GM19023 (cell line): Measurements from ENCODE around the gene POU2AF3.
"Not testable (repeated sequence)": the region's sequence is repeated elsewhere in the genome, so short reads cannot be mapped to it uniquely, and the experiment has no call there.

Experiments
- ATAC-seq: cut with Tn5 transposase; IDR thresholded peaks from one replicate; pipeline ENCODE4 v1.9.1; 2021; ENCODE audit warnings: mild to moderate bottlenecking, moderate library complexity; ENCODE audit not compliant: unreplicated experiment

The POU2AF3 gene

DNA sequence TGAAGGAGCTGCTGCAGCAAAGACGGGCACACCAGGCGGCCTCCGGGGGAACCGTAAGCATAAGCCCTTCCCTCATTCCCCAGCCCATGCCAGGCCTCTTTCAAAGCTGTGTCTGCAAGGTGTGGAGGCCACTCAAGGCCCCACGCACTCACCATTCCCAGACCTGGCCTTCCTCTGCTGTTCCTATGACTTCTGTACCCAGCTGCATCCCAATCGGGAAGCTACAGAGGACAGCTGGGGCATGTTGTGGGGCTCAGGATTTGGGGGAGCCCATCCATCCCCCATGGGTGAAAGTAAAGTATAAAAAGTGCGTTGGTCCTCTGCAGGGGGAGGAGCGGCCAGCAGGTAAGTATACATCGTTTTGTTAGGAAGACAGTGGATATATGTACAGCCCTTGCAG lies 2.2 kb downstream of the POU2AF3 start:
- no peak for ATAC-seq

DNA sequence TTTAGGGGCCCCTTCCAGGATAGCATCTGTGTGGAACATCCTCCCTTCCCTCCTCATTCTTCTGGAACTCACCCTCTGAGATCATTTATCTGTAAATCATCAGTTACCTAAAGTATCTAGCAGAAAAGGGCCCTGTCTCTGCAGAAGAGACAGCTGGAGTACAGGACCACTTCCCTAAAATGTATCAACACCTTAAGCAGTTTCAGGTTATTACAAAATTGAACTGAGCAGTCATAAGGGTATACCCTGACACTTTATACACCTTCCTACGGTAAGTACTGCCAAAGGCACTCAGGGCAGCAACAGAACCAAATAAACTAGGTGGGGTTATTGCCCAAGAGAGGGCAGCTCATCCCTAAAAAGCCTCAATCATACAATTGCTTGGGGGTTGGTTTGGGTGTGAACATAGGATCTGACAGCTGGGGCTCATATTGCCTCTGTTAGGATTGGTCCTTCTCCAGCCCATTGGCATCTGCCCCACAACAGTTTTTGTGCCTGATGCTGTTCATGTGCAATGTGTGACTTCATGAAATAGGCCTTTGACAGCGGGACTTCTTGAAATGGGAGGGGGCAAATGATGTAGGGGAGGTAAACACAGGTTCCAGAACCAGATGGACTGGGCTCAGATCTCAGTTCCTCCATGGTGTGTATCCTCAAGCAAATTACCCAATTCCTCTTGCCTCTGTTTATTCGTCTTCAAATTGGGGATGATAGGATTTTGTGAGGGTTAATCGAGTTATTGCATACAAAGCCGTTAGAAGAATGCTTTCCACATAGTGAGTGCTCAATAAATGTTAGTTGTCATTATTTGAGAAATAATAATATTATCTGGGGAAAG lies 2.9 kb downstream of the POU2AF3 start:
- ATAC-seq, result no peak

DNA sequence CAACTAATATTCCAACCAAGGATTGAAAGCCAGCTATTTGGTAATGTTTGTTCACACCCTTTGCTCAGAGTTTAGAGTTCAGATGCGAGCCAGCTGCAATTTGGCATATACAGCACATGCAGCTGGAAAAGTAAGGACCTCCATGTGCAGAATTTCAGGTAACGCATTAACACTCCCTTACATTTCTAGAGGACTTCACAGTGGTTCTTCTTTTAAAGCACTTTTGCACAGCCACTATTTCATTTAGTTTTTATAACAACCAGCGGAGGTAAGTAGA lies 3.4 kb downstream of the POU2AF3 start:
- no peak for ATAC-seq

DNA sequence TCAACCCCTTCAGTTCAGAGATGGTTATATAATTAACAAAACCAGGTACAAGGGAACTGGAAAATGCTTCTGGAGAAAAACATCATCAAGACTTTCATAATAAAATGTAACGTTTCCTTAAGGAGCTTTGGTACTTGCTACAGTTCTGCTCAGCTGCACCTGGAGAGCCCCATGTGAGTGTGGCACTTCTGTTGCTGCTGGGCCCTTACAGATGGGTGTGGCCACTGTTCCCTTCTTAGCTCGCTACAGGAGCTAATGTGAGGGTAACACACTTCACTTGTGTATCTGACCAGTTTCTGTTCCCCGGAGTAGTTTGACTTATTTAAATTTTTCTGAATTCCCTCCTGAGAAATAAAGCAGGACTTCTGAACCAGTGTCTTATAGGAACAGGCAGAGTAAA lies 4.0 kb downstream of the POU2AF3 start:
- ATAC-seq, result no peak

DNA sequence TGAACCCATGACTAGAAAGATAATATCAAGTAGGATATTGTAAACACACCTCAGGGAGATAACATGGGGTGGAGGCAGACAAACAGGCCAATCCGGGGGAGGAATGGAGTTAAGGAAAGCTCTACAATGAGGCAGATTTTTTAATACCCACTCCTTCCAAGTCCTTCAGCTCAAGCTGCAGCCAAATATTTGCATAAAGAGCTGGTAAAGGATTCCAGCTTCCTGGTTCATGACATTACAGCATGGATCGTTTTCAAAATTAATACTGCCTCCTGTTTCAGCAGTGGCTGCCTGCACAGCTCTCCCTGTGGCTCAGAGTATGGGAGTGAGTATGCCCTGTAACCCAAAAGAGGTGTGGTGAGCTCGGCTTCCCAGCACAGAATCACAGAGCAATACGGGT lies 5.1 kb downstream of the POU2AF3 start:
- no peak for ATAC-seq

DNA sequence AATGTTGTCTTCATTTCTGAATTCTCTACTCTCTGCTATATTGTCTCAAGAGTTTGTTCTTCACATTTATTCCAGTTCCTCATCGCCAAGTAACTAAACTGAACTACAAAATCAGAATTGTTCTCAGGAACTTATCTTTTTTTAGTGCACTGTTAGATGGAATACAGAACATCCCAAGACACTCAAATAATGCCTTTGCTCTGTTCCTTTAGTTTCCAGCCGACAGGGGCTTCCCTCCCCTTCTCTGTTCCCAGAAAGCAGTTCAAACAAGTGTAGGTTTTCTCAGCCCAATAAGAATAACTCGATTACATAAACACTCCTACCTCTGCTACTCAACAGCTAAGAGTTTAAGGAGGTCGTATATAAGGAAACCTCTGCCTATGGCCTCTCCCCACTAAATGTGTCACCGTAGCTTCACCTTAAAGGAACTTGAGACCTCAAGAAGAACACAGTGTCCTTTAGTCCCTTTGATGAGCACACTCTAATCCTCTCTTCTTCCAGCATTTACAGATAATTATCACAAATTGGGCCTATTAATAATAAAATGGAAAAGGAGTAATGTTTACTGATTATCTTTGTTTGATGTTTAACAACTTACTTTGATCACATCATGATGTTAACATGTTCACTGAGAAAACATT lies 6.9 kb downstream of the POU2AF3 start:
- ATAC-seq, result no peak

DNA sequence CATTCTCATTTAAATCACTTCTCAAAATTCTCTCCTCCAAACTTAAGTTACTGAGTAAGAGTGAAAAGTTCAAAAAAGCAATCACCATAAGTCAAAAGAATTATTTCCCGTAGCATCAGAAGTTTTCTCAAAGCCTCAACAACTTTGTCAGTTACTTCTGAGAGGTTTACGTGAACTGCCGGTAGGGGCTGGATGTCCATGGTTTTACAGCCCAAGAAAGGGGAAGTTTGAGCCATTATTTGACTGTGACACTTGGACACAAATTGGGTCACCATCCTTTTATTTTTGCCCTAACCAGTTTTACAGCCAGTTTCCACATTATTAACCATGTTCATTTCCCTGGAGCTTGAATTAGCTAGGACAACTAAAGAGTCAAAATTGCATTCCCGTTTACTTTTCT lies 7.5 kb downstream of the POU2AF3 start:
- no peak for ATAC-seq

DNA sequence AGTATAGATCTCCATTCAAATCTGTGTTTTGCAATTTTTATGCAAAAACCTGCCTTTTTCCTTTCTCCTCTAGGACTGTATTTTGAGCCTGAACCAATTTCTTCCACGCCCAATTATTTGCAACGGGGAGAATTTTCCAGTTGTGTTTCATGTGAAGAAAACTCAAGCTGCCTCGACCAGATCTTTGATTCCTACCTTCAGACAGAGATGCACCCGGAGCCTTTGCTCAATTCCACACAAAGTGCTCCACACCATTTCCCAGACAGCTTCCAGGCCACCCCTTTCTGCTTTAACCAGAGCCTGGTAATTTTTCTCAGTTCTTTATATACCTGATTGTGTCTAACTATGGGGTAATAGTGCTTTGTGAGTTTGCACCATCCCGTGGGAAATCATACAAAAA lies 8.0 kb downstream of the POU2AF3 start:
- no peak for ATAC-seq

DNA sequence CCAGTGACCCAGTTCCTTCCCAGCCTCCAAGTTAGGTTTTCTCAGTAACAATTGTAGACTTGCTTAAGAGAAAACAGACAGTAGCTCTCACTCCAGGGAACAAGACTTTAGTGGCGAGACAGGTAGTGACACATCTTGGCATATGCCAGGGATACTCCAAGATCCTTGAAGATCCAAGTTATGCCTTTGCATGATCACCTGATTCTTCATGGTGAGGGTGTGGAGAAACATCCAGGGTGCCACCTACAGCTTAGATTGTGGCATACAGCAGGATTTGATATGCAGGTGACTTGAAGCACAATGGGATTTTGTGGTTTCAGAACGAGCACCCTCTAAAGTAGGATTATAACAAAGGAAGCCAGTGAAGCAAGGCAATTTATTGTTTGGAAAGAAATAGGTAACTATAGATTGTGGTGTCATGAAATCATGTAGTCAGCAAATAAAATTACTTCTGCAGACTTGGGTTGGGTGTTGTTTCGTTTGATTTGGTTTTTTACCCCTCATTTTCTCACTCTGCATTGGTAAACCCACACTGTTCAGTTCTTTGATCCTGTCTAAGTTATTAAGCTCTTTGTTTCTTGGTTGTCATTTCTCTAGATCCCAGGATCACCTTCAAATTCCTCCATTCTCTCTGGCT lies 9.2 kb downstream of the POU2AF3 start:
- ATAC-seq, result no peak

DNA sequence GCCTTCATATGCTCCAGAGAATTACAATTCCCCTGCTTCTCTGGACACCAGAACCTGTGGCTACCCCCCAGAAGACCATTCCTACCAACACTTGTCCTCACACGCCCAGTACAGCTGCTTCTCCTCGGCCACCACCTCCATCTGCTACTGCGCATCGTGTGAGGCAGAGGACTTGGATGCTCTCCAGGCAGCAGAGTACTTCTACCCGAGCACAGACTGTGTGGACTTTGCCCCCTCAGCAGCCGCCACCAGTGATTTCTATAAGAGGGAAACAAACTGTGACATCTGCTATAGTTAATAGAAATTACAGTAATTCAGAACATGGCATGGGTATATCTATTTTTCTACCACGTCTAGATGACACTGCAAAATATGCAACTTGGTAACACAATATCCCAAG lies 9.8 kb downstream of the POU2AF3 start:
- no peak for ATAC-seq

DNA sequence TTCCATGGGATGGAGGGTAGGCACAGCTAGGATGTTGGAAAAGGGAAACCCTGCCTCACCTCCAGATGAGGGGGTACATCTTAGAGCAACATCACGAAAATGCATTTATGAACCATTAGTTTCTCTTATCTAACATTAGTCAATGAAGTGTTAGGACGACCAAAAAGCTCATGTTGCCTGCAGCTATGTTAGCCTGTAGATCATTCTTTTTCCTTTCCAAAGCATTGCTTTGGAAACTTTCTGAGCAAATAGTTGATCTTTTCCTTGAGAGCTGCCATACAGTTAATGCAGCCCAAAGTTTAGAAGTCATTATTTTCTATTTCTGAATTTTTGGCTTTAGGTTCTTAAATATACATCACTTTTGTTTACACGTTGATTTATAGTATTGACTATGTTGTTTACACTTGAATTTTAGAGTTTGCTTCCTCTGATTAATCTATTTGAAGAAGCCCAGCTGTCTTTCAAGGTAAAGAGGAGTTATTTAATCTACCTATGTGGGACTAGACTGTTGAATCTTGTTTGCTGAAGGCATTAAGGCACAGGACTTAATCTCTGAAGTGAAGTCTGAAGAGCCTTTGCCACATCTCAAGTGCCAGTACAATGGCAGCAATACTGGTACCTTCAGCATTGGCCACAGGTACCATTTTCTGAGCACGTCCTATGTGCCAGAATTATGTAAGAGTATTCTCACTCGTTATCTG lies 11.0 kb downstream of the POU2AF3 start:
- no peak for ATAC-seq

DNA sequence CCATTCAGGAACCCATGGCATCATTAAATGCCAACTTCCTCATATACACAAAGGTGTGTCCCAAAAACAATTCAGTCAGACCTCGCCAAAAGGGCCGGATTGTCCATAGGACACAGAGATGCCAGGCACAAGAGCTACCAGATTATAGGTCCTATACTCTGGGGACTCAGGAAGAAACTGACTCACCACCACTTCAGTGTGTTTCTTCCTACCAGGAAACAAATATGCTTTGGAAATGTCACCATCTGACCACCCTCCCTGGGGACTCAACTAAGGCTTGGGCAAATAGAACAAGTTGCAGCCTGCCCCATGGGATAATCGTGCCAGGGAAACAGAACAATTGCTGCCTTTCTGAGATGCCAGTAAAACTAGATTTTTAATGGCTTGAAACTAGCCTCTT lies 11.7 kb downstream of the POU2AF3 start:
- ATAC-seq, result no peak

DNA sequence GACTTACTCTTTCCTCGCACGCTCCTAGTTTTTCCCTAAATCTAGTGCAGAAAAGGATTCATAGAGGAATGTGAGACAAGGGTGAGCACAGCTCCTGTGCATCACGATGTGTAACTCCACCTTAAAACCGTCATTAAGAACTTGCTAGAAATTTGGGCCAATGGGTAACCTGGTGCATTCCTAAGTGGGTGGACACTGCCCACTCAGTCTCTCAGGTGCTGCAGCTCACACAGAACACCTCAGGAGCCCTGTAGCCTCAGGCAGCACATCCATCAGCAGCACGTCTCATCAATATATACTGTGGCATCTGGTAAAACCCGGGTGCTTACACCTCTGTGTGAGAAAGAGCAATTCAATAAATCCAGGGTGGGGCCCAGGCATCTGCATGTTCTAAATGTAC lies 12.4 kb downstream of the POU2AF3 start:
- ATAC-seq, result no peak

DNA sequence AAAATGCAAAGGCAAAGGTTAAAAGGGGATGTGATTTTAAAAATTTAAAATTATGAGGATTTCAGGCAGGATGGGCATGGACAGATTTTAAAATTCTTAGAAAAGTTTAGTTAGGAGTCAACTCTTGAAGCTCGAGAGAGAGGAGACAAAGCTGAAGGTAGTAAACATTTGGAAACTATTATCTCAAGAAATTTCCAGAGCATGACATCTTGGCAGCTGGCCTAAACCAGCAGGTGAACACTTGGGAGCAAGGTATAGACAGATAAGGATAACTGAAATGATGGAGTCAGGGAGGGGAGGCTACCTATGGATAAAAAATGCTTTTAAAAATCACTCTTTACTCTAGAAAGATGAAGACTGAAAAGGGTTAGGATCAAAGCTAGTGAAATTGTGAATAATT lies 13.7 kb downstream of the POU2AF3 start:
- ATAC-seq, result no peak

DNA sequence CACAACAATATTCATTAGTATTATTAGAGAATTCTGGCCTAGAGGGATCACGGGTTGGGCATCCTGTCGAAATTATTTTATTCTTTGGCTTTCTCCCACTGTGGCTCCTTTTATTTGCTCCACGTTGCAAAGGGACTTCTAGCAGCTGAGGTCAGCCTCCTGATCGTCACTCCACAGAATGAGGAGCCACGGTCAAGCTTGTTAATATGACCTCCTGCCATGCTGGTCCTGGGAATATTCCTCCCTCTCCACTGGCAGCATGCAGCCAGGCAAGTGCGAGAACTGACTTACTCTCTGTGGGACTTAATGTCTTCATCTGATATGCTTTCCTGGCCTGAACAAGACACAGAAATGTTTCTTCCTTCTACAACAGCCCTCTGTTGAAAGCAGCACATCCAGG lies 20.9 kb downstream of the POU2AF3 start:
- ATAC-seq, result no peak

DNA sequence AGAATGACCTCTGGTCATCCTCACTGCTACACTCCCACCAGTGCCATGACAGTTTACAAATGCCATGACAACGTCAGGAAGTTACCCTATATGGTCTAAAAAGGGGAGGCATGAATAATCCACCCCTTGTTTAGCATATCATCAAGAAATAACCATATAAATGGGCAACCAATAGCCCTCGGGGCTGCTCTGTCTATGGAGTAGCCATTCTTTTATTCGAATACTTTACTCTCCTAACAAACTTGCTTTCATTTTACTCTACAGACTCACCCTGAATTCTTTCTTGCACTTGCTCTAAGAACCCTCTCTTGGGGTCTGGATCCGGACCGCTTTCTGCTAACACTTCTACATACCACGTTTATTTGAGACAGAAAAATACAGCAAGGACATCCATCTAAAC lies 21.9 kb downstream of the POU2AF3 start:
- ATAC-seq, result not testable (repeated sequence)

DNA sequence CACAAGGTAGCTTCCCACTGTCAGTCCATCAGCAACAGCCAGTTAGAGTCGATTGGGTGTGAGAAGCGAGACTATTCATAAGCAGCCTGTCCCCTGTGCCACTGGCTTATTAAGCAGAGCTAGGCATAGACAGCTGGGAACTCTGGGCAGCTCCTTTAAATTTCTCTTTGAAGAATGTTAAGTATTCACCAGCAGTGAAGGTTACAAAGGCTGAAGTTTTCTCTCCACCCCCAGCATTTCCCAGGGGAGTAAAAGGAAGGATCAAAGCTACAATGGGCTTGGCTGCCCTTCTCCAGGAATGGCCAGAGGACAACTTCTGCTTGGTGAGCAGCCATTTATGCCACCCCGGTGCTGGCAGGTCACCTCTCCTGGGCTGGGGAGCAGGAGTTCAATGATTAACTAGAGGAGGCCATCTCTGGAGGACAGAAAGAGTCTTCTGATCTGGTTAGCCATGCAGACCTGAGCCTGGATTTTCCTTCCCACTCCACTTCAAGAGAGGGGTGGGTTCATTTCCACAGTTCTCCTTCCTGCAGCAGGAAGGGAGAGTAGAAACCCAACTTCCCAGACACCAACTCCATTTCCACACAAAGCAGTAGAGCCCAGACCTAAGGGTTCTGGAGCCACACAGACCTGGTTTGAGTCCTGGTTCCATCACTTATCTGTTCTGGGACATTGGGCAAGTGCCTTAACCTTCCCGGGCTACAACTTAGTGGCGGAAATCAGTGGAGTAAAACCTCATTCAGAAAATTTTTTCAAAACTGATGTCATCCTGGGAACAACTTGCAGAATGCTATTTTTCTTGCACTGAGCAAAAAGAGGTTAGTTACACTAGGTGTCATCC lies 22.6 kb downstream of the POU2AF3 start:
- ATAC-seq, result no peak

DNA sequence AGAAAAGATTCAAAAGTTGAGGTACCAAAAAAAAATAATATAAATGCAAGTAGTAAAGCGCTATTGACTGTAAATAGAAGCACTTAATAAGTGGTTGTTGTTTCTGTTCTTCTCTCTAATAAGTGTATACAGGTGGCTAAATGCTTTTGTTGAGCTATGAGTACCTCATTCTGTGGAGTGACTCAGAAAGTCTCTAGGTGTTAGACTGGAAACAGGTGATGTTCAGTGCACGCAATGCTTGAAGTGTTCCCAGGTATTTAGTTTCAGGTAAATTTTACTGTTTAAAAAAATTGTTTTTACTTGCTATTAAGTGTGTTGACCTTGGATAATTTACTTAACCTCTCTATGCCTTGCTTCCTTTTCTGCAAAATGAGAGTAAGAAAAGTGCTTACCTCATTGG lies 24.2 kb downstream of the POU2AF3 start:
- ATAC-seq, result no peak

DNA sequence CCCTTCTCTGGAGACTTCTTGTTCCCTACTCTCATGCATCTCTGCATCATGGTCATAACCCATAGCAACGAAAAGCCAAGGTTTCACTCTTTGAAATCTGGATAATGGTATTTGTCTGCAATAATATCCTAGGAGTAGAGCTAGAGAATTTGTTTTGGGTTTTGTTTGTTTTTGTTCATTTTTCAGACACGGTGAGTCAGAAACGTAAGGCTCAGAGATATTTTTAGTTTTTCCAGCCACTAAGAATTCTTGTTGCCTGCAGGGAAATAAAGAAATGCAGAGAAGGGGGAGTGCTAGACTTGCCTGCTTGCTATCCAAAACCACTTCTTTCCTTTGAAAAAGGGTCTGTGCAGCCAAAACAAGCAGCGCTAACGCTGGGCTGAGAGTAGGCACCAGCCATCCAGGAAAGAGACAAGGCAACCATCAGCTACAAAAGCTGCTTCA lies 26.0 kb downstream of the POU2AF3 start:
- ATAC-seq, result no peak

DNA sequence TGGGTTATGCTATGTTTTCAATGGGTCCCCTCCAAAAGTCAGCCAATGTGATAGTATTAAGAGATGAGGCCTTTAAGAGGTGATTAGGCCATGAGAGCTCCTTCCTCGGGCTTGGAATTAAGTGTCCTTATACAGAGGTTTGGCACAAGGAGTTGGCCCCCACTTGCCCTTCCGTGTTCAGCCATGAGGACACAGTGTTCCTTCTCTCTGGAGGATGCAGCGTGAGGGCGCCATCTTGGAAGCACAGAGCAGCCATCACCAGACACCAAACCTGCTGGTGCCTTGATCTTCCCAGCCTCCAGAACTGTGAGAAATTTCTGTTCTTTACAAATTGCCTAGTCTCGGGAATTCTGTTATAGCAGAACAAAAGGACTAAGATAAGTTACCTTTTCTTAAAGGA lies 26.9 kb downstream of the POU2AF3 start:
- ATAC-seq, result no peak

DNA sequence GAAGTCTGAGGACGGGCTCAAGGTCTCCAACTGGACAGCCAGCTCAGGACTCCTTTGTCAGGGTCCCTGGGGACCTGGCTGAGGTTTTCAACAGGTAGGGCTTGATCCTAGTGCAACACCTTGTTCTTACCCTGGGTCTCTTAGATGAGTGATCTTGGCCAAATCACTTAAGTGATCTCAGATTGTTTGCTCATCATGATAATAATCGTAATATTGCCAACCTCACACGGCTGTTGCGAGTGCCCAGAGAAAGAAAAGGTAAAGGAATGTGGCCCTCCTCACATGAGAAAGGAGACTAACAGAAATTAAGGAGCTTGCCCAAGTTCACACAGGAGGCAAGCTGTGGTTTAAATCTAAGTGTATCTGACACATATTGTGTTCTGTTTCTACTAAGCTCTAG lies 28.5 kb downstream of the POU2AF3 start:
- ATAC-seq, result no peak
